ENCODE results near the gene IFT122. TPM values are rescaled to one million over a fixed set of nuclear protein-coding genes. Genes with fewer than 3 reads are reported as not detected.

Gene IFT122
- total and polyA plus RNA-seq, 2 of the 4 experiments (the other 2 are of a cell fraction) = 16.8 to 28.0 TPM

GRCh38 chr3:129415378-129415777, 24.6 kb upstream of the IFT122 start:
- H2BK20ac ChIP-seq (ENCODE audit: low read depth, low read length) = peak overlapping the region; percentile 97
- intact Hi-C loops (cut with micrococcal nuclease) = no loop called here
- H3K27me3 ChIP-seq (ENCODE audit: control insufficient read depth, insufficient read depth, low read length) = no peaks in the 10 kb centered on the region
- H3K23ac ChIP-seq (ENCODE audit: low read depth, low read length) = no peak overlapping the region
- H3K9me3 ChIP-seq (ENCODE audit: control insufficient read depth, insufficient read depth, low read length) = no peaks in the 10 kb centered on the region
- peaks cover 28% of the 10 kb centered on the region for H3K4me1 ChIP-seq (ENCODE audit: control insufficient read depth, insufficient read depth, low read length)
- in situ Hi-C loops (cut with MboI; ENCODE audit: low sequenced_read_pairs) = no loop called here
- no TSS peak for BruUV-seq (replicated peaks)
- peak overlapping the region; percentile 1 for H2AFZ ChIP-seq (replicated peaks; ENCODE audit: low read length, poor library complexity)
- peak overlapping the region; percentile 95 for H2BK120ac ChIP-seq (ENCODE audit: low read depth, low read length)
- ATAC-seq (ENCODE audit: low read depth) = no peak
- peak overlapping the region in 1 of 2 experiments; percentile 9; a peak in 1 of 4 replicates for H4K8ac ChIP-seq (ENCODE audit: low read depth in 2 of 2, low read length in 2 of 2)
- H3K56ac ChIP-seq (ENCODE audit: extremely low read depth, insufficient read depth, low read length) = no peak overlapping the region
- H3K9ac ChIP-seq (ENCODE audit: low read depth, low read length) = no peak overlapping the region
- dilution Hi-C loops (cut with HindIII; ENCODE audit: low sequenced_read_pairs, unreplicated experiment) = no loop called here
- no peak for TF ChIP-seq NFE2L2 (IDR thresholded peaks at IDR 0.05; ENCODE audit: low read depth, low read length)
- TF ChIP-seq MXI1 (IDR thresholded peaks at IDR 0.05; ENCODE audit: borderline replicate concordance, low read depth, low read length) = no peak
- no peak for TF ChIP-seq RAD21 (IDR thresholded peaks at IDR 0.05; ENCODE audit: low read length)
- TF ChIP-seq CEBPB (IDR thresholded peaks at IDR 0.05; ENCODE audit: low read depth, low read length) = no peak
- H3K9me1 ChIP-seq (ENCODE audit: insufficient read depth, low read length) = peaks cover 40% of the 10 kb centered on the region
- H3K14ac ChIP-seq (replicated peaks; ENCODE audit: low read depth, low read length) = peak overlapping the region; percentile 83
- CTCF ChIA-PET = interaction anchor here (0.9 to 1.0 kb wide), 2 partner anchors 15 to 32 kb away, joined by 3 read pairs; no protein-coding TSS in a partner anchor
- H3K4me2 ChIP-seq (ENCODE audit: low read depth, low read length) = no peak overlapping the region
- H3K4me3 ChIP-seq (ENCODE audit: insufficient read depth, low read depth, low read length) = no peak overlapping the region
- H4K91ac ChIP-seq (ENCODE audit: insufficient read depth, low read depth, low read length) = peak overlapping the region; percentile 74
- peaks cover 0 to 8% of the 10 kb centered on the region in 2 experiments; a peak in 1 of 4 replicates for H3K79me1 ChIP-seq (ENCODE audit: low read depth in 1 of 2, low read length in 2 of 2)
- peak overlapping the region; percentile 94 for H2BK5ac ChIP-seq (ENCODE audit: low read depth, low read length, poor library complexity, severe bottlenecking)
- POLR2A ChIA-PET (ENCODE audit: unreplicated experiment) = interaction anchor here (0.6 kb wide), 1 partner anchor 23 kb away, joined by 3 read pairs; no protein-coding TSS in a partner anchor
- peaks cover 11% of the 10 kb centered on the region for H4K20me1 ChIP-seq (ENCODE audit: insufficient read depth, low read length)
- H2AK5ac ChIP-seq (ENCODE audit: low read depth, low read length) = peak overlapping the region; percentile 99; the same call in 1 of the 2 replicates
- no peaks in the 10 kb centered on the region for H3K36me3 ChIP-seq (ENCODE audit: control insufficient read depth, insufficient read depth, low read length)
- peak overlapping the region; percentile 82 for H3K18ac ChIP-seq (ENCODE audit: low read depth, low read length)
- H2BK15ac ChIP-seq (ENCODE audit: low read depth, low read length) = peak overlapping the region; percentile 75; the same call in 2 of the 3 replicates
- H3K4ac ChIP-seq (ENCODE audit: low read depth, low read length) = peak overlapping the region; percentile 89
- H3K27ac ChIP-seq (ENCODE audit: insufficient read depth, low read length) = peak overlapping the region; percentile 10; the same call in 1 of the 2 replicates
- peak overlapping the region; percentile 42 for H2AK9ac ChIP-seq (replicated peaks; ENCODE audit: low read depth, low read length, poor library complexity)
- no CpG with 5 or more reads among the region's 3 CpGs for WGBS, 2 experiments (ENCODE audit: extremely low coverage in 2 of 2, insufficient read length in 1 of 2)
- DNase-seq = no peak
- H4K5ac ChIP-seq (ENCODE audit: low read depth, low read length) = peak overlapping the region; percentile 59; the same call in 1 of the 2 replicates

Data from IMR-90 (cell line).